Activated CD8-positive, alpha-beta memory T cell treated with anti-CD3 and anti-CD28 coated beads for 24 hours (primary cell): ENCODE measurements around the gene PLET1.

Experiments used
- DNase-seq: peaks from one replicate; pipeline ENCODE4 v3.0.0-alpha.2; 2020

The PLET1 gene

DNA sequence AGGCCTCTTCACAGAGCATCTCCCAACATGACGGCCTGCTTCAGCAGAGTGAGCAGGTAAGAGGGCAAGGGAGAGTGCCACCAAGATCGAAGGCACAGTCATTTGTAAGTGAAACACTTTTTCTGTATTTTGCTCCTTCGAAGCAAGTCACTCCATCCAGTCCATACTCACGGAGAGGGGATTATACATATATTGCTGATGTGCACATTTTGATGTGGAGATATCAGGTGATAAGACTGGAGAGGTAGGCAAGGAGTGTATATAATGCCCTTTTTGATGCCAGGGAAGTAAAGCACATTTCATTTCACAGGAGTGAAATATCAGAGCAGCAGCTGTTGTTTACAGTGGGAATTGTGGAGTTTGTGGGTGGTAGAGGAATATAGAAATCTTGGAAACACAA, 23.2 kb downstream of the PLET1 start:
- DNase-seq: no peak

DNA sequence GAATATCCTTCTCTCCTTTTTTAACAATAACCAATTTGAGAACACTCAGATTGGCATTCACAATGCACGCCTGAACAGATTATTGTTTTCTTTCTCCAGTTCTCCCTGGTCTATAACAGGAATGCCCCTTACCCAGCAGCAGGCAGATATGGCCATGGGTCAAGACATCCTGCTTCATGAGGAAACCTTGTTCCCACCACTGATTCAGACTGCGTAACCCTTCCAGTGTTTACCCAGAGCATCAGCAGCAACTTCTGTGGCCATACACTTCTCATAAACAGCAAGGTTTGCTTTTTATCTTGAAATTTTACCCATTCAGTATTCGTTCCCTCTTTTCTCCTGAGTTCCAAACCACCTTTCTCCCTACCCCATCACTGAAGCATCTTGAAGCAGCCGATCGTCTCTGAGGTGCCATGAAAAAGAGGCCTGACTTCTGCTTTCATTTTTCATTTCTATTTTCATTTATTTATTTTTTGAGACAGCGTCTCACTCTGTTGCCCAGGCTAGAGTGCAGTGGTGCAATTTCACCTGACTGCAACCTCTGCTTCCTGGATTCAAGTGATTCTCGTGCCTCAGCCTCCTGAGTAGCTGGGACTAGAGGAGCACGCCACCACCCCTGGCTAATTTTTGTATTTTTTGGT, 24.8 kb downstream of the PLET1 start:
- no peak for DNase-seq

DNA sequence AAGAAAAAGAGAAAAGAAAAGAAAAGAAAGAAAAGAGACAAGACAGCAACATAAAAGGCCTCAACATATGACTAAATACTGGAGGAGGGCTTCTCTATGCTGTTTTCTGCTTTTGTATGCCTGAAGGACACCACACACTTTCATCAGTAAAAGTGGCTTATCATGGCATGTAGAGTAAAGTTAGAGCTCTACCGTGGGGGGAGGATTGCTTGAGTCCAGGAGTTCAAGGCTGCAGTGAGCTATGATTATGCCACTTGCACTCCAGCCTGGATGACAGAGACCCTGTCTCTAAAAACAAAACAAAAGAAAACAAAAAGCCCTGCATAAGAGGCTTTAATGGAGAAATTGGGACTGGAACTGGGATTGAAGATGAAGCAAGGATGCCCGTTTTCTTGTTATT, 28.7 kb downstream of the PLET1 start:
- no peak for DNase-seq

DNA sequence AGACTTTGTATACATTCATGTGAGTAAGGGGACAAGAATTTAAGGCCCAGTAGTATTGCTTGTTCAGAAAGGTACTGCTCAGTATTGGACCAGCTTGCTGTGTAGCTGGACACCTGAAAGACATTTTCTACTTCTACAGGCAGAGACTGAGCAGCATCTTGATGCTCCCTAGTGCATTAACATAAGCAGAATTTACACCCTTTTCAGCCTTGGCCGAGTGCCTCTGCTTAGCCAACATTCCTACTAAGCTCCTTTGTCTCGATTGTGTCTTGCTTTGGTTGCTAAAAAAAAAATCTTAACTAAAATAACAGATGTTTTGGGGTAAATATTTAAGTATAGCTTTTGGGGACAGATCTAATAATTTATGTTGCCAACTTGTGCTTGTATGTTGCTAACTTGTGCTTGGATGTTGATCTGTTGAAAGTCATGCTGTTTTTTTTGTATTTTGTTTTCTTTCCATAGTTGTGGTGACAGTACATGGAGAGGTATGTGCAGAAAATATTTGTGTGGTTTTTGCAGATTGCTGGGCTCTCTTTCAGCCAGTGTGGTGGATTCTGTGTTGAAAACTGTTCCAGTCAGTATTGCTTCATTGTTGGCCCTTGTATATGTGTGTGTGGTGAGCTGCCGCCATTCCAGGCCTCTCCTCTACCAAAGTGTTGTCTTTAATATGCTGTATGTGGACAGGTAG, 30.8 kb downstream of the PLET1 start:
- no peak for DNase-seq

DNA sequence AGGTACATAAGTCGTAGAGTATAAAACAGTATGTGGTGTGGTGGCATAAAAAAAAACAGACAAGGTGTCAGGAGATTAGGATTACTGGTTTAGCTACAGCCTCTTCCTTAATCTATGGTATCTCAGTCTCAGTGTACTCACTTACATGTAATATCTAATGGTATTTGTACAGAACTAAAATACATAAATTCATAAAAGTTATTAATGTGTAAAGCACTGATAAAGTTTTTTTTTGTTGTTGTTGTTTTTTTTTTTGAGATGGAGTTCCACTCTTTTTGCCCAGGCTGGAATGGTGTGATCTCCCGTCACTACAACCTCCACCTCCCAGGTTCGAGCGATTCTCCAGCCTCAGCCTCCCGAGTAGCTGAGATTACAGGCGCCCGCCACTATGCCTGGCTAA, 31.5 kb downstream of the PLET1 start:
- DNase-seq: no peak

DNA sequence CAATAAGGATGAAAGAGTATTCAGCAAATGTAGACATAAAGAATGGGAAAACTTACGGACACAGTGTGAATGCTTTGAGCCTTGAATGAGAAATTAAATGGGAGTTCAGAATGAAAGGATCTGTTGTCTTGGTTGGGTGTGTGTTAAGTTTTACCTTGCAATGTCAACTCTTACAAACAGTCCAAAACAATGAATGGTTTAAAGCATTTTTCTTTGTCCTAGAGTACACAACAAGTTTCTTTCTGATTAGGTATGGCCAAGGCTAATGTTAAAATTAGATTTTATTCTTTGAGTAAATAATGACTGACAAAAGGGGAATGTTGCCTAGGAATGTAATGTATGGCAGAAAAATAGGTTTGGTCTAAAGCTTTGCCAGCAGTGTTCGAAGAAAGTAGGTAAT, 32.0 kb downstream of the PLET1 start:
- DNase-seq: no peak

DNA sequence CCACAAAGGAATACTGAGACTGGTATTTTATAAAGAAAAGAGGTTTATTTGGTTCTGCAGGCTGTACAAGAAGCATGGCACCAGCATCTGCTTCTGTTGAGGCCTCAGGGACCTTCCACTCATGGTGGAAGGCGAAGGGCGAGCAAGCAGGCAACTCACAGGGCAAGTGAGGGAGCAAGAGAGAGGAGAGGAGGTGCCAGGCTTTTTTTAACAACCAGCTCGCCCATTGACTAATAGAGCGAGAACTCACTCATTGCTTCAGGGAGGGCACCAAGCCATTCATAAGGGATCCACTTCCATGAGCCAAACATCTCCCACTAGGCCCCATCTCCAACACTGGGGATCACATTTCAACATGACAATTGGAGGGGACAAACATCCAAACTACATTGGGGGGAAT, 33.2 kb downstream of the PLET1 start:
- DNase-seq: no peak

DNA sequence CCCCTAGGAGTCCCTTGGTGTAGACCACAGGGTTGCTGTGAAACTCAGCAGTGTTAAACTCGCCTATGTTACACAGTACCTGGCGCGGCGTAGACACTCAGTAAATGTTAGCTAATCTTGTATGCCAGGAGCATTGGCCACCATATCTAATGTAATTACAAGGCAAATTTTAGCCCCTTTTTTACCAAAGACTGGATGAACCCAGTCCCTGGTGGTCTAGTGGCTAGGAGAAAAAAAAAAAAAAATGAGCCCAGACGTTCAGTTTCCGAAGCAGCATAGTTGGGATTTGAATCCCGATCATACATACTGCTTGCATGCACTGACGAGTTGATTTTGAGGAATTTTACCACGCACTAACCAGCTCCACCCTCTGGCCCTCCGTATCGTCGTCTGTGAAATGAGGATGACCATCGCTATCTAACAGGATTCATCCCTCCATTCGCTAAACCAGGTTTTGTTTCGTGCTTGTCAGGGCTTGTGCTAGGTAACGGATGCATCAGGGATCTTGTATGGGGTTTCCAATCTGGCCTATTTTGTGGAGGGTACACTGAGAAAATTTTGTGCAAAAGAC, 33.7 kb downstream of the PLET1 start:
- no peak for DNase-seq

DNA sequence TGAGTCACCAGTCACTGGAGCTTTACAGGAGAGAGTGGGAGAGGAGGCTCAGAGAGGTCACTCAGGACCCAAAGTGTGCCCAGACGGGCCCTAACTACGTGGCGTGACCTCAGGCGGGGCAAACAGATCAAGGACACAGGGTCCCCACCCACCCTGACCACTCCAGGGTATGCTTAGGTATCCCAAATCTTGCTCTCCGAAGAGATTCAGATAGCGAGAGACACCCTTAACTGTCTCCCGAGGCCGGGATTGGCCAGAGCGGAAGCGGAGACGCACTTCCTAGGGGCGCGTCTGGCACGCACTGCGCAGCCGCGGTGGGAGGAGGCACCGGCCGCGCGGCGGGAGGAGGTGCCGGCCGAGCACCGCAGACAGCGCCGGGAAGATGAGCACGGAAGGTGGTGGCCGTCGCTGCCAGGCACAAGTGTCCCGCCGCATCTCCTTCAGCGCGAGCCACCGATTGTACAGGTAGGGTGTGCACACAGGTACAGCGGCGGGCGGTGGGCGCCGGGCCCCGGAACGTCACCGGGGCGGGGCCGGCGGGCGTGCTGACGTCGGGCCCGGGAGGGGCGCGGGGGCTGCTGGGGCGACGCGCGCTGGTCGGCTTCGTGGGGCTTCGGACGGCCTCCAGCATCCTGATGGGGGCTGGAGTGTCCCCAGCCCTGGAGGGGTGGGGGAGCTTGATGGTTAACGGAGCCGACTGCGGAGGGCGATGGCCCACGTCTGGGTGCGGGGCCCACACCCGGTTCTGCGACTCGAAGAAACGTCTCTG, 34.4 kb downstream of the PLET1 start, which contains the start of gene PTS:
Gene PTS, plus strand, starts transcription at position 367 of the 769 bp plus-strand sequence. Its CDS starts 16 bp downstream, at position 383.
- peak; percentile 91 for DNase-seq

DNA sequence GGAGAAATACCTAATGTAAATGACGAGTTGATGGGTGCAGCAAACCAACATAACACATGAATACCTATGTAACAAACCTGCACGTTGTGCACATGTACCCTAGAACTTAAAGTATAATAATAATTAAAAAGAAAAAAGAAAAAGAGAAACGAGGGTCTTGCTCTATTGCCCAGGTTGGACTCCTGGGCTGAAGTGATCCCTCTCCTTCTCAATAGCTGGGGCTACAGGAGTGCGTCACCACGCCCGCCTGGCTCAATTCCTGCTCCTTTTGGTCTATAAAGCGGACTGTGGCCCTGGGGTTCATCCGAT, 35.0 kb downstream of the PLET1 start:
- DNase-seq: no peak

DNA sequence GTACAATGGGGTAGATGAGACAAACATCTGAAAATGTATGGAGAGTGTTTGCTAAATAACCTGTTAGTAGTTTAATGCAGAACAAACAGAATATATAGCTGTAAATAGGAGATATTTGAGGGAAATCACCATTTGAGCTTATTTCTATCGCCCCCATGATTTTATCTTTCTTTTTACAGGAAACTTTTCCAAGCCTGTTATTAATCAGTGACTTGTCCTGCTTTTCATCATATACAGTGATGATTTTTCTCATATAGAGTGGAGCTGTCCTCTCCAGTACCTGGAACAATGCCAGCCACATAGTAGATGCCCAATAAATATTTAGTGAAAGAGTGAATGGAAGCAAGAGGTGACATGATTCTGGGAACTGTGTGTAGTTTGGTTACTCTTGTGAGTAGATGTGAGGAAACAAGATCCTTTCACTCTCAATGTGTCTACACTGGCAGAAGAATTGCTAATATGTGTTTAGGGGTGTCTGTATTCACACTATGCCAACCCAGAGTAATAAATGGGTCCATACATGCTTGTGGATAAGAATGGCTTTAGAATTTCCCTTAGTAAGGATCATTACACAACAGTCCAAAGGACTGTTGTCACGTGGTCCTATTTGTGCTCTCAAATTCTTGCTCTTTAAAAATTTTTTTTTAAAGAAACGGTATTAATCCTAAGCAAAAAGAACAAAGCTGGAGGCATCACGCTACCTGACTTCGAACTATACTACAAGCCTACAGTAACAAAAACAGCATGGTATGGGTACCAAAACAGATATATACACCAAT, 36.7 kb downstream of the PLET1 start:
- no peak for DNase-seq

DNA sequence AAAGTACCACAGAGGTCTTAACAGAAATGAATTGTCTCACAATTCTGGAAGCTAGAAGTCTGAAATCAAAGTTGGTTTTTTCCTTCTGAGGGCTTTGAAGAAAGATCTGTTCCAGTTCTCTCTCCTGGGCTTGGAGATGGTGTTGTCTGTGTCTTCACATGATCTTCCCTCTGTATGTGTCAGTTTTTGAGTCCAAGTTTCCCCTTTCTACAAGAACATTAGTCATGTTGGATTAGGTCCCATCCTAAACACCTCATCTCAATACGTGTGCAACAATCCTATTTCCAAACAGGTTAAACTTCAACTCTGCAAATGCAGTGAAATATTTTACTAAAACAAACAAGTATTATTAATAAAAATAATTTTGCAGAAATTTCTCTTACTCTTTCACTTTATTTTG, 37.5 kb downstream of the PLET1 start:
- DNase-seq: no peak

DNA sequence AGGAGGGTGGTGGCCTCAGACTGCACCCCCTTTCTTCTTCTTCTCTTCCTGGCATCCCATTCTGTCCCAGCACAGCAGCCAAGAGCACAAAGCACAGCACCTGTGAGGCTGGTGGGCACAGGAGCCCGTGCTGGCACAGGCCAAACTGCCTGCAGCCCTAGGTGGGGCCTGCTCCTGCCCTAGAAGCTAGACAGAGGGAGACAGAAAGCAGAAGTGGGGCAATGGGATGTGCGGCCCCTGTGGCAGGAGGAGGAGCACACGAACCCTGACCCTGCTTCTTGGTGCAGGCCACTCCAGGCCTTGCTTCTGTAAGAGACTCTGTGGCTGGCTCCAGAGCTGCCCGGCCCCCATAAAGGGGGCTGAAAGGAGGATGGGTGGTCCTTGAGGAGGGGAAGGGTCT, 38.4 kb downstream of the PLET1 start:
- DNase-seq: no peak

DNA sequence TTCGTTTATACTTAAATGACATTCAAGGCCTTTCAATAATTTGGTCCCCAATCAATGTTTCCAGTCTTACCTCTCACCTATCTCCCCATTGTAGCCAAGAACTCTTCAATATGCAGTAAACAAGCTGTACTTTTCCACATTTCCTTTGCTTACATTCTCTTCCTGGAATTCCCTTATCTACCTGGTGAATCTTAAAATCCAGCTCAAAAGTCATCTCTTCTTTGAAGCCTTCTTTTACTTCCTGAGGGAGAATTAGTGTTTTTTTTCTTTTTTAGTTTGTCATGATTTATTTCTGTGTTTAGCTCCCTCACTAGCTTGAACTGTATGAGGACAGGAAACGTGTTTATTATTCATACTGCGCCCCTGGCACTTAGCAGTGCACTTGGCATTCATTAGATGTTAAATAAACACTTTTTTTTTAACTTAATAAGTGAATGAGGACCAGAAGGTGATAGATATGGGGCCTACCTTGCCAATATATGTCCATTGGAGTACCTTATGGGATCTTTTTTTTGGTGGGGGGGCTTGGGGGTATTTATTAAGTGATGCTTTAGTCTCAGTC, 39.3 kb downstream of the PLET1 start:
- no peak for DNase-seq

DNA sequence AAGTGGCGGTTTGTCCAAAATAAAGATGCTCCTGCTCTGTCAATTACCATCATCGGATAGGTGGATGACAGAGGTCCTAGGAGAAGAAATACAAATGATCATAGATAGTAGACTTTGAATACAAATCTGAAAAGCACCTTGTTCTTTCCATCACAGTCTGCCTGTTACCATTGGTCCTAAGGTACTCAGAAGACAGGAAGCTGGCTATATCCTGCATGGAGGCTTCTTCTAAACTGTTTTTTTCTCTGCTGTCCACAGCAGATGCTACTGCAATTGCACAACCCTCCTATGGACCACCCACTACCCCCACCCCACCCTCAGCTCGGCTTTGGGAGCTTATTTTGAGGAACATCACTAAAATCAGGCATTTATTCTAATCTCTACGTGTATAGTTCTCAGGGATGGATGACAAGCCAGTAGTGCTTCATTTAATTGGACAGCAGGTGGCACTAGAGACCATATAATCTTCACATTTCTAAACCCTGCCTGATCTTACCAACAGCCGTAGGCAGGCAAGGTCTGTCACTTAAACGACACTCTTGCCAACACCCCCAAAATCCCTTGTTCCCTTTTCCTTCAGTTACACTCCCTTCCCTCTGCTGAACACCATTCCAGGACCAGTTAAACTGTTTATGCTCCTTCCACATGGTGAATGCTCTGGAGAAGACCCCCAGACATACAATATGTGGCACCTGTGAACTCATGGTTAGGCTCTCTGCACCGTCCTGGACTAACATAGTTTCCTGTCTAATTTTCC, 41.0 kb downstream of the PLET1 start:
- DNase-seq: peak; percentile 67

DNA sequence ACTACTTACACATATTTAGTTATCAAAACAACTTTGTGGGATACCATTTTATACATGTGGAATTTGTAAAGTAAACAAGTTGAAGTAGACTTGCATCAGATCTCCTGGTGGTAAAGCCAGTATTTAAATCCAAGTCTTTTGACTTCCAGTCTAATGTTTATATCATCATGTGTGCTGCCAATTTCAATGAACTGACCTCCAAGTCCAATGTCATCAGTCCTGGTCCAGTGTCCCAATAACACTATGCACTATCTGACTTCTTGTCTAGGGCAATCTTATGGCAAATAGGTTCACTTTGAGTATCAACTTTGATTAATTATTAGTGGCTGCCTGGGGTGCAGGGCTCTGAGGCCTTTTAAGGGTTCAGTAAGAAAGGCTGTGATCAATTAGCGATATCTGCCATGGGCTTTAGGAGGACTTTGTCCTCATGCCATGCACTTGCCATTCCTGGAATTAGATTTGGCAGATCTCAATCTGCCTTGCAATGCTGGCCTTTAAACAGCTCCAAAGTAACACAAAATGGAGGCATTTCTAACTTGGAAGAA, 44.0 kb downstream of the PLET1 start:
- DNase-seq: no peak

DNA sequence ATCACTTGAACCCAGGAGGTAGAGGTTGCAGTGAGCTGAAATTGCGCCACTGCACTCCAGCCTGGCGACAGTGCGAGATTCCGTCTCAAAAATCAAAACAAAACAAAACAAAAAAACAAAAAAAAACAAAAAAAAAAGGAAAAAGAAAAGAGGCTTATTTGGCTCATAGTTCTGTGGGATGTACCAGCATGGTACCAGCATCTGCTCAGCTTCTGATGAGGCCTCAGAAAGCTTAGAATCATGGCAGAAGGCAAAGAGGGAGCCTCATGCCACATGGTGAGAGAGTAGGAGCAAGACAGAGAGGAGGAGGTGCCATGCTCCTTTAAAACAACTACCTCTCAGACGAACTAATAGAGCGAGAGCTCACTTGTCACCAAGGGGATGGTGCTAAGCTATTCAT, 45.0 kb downstream of the PLET1 start:
- DNase-seq: no peak

DNA sequence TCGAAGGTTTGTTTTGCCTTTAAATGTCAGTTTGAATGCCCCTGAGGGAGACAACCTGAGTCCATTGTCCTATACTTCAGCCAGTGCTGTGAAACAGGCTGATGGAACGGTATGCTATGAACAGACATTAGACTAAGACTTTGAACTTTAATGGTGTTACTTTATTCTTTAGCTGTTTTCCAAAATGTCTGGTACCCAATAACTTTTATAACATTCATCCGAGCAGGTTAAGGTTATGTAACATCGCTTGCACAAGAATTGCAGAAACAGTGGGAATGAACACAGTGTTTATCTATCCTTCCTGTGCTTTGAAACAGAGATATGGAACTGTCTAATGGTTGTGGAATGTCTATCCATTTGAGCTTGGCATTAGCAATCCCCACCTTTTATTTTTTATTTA, 46.9 kb downstream of the PLET1 start:
- no peak for DNase-seq

DNA sequence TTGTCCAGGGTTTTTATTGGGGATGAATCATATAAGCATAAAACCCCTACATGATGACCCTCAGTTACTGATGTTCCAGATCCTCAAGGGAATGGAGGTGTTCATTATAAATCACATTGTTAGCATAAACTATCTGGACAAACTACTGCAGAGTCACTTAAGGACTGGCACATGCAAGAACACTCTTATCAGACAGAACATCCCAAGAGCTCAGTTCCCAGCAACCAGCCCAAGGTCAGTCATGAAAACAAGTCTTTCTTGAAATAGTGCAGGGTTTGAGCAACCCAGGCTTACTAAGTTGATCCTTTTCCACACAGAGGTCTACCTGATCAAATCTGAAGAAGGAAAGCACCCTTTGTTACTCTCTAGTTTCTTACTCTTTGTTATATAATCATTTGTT, 48.0 kb downstream of the PLET1 start:
- DNase-seq: no peak

DNA sequence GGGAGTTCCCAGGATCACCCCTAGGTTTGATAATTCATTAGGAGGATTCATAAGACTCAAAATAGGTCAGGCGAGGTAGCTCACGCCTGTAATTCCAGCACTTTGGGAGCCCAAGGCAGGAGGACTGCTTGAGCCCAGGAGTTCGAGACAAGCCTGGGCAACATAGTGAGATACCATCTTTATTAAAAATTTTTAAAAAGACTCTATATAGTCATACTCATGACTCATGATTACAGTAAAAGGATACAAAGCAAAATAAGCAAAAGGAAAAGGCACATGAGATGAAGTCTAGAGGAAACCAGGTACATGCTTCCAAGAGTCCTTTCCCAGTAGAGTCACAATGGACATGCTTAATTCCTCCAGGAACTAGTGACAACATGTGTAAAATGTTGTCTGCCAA, 48.4 kb downstream of the PLET1 start:
- DNase-seq: no peak

DNA sequence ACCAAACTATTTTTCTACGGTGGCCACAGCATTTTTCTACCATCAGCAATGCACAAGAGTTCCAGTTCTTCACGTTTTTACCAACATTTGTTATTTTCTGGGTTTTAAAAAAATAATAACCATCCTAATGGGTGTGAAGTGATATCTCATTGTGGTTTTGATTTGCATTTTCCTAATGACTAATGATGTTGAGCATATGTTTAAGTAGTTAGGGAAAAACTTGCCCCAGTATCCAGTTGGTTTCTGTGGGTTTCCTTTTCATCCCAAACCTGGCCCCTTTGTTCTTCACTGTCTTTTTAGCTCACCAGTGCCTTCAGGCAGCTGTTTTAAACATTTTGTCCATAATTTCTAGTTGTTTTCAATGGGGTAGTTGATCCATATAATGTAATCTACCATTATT, 49.1 kb downstream of the PLET1 start:
- no peak for DNase-seq

DNA sequence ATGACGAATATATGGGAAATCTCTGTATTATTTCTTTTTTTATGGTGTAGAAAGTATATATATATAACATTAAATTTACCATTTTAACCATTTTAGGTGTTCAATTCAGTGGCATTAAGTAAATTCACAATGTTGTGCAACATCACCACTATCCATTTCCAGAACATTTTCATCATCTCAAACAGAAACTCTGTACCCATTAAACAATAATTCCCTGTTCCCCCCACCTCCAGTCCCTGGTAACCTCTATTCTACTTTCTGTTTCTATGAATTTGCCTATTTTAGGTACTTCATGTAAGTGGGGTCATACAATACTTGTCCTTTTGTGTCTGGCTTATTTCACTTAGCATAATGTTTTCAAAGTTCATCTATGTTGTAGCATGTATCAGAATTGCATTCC, 49.8 kb downstream of the PLET1 start:
- DNase-seq: no peak
